Measurements from ENCODE around the gene ULK2.

ULK2 gene

DNA sequence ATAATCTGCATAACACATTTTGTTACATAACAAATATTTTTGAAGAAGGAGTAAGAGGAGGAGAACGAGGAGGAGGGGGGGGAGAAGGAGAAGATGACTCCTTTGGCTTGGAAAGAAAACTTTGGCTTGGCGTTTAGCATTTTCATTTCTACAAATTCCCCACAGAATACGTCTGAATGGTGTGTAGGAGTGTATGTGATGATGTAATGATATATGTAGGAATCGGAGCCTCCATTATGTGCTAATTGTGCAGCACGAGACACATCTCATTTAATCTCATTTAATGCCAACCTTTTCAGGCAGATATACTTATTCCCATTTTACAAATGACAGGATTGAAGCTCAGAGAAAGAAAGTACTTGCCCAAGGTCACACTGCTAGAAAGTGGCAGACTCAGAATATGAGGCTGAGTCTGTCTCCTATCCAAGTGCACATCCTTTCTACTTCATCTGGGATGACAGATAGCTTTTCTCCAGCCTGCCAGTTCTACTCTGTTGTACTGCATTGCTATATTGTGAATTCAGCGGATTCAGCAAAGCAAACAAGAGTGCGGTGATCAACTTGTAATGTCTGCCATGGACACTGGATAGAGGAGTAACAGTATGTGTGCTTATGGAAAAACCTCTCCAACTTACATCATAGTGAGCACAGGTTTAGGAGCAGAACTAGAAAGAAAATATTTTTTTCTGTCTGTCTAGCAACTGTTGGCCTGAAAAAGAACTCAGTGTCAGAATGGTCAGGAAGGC is 140.9 kb downstream of the ULK2 start:
- DNase-seq (ENCODE audit: low spot score): no peak

GRCh38 chr17:19725486-19725885 is 142.2 kb downstream of the ULK2 start:
- no peak for DNase-seq (ENCODE audit: low spot score)

GRCh38 chr17:19724501-19725420 is 143.0 kb downstream of the ULK2 start:
- DNase-seq (ENCODE audit: low spot score): no peak

DNA sequence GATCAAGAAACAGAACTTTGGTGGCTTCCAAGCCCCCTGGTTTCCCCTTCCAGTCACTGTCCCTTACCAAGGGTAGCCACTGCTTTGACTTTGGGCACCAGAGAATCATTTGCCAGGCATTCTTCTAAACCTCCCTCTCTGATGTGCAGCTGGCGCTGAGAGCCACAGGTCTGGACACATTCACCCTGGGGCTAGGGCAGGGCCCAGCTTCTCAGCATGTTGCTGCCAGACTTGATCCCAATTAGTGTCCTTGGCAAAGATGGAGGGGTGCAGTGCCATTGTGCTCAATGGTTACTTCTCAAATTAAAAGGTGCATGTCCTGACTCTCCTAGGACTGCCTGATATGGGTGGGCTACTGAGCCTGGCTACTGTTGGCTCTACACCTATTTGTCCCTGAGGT is 143.8 kb downstream of the ULK2 start:
- DNase-seq (ENCODE audit: low spot score): no peak
